Head of caudate nucleus (tissue), 42 donors: Measurements from ENCODE around the gene BLOC1S1.

Experiments used
- DNase-seq, 42 donors: peaks; one replicate each; pipeline versions ENCODE4 v3.0.0 to v3.0.0-alpha.2; 2020 to 2021; ENCODE audit warnings: mixed read lengths in 7 of 42
- intact Hi-C: fragments of 100-400 bp; cut with DNase I; formaldehyde crosslinking; loops from one replicate; pipeline ENCODE4 v1.15.0; 2022

Gene BLOC1S1

DNA sequence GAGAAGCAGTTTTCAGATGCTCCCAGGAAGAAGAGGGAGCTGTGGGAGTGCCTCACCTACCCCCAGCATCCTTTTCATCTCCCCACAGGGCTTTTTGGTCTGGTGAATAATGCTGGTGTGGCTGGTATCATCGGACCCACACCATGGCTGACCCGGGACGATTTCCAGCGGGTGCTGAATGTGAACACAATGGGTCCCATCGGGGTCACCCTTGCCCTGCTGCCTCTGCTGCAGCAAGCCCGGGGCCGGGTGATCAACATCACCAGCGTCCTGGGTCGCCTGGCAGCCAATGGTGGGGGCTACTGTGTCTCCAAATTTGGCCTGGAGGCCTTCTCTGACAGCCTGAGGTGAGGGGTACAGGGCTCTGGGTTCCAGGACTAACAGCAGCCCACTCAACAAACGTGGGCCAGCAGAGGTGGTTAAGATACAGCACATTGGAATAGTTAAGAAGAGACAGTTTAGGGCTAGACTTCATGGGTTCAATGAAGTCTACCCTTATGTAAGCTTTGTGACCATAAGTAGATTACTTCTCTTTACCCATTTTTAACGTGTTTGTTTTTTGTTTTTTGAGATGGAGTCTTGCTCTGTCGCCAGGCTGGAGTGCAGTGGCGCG lies 5.9 kb downstream of the BLOC1S1 start:
- intact Hi-C loops = no loop called here
- peak in 5 of 42 donors; percentile 49 to 70 (median 56) for DNase-seq

DNA sequence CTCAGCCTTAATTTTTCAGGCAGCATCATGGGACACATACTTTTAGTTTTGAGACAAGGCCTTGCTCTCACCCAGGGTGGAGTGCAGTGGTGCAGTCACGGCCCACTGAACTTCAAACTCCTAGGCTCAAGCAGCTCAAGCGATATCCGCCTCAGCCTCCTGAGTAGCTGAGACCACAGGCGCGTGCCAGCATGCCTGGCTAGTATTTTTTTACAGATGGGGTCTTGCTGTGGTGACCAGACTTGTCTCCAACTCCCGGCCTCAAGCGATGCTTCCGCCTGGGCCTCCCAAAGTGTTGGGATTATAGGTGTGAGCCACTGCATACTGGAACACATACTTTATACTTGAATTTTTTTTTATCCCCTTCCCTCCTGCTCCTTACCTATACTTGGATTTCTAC lies 7.1 kb downstream of the BLOC1S1 start:
- intact Hi-C loops = no loop called here
- peak in 2 of 42 donors; percentile 16 to 29 for DNase-seq

DNA sequence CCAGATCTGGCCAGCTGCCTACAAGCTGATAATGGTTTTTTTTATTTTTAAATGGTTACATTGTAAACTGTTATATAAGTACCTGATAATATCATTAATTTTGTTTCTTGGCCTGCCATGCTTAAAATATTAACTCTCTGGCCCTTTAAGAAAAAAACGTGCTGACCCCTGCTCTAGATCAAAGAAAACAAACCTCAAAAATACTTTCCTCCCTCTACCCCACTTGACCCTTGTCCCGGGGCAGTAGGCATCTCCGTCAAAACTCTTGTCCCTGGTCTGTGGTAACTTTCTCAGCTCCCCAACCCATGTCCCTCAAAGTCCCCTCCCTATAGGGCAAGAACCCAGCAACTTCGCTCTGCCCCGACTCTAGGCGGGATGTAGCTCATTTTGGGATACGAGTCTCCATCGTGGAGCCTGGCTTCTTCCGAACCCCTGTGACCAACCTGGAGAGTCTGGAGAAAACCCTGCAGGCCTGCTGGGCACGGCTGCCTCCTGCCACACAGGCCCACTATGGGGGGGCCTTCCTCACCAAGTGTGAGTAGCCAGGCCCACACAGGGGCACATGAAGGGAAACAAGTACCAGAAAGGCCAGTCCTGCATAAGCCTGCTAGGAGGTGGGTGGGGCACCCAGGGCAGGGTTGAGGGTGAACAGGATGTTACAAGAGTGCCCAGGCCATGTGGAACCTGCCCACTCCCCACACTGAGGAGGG lies 7.8 kb downstream of the BLOC1S1 start:
- DNase-seq = peak in 2 of 42 donors; percentile 16 to 32
- intact Hi-C loops = no loop called here

DNA sequence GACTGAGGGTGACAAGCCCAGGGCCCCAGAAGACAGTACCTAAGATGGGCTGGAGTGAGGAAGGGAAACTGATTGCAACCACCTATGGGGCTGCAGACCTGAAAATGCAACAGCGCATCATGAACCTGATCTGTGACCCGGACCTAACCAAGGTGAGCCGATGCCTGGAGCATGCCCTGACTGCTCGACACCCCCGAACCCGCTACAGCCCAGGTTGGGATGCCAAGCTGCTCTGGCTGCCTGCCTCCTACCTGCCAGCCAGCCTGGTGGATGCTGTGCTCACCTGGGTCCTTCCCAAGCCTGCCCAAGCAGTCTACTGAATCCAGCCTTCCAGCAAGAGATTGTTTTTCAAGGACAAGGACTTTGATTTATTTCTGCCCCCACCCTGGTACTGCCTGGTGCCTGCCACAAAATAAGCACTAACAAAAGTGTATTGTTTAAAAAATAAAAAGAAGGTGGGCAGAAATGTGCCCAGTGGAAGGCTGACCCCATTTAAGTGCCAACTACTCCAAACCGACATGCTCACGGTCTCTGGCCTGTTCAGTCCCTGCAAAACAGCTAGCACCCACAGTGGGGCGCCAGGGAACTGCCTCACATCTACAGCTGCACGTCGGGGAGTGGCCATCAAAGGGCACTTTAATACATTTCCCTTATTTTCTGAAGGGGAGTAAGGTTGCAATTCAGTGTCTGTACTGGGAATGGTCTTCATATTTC lies 8.5 kb downstream of the BLOC1S1 start:
- intact Hi-C loops = no loop called here
- DNase-seq = peak in 40 of 42 donors; percentile 60 to 89 (median 73)

DNA sequence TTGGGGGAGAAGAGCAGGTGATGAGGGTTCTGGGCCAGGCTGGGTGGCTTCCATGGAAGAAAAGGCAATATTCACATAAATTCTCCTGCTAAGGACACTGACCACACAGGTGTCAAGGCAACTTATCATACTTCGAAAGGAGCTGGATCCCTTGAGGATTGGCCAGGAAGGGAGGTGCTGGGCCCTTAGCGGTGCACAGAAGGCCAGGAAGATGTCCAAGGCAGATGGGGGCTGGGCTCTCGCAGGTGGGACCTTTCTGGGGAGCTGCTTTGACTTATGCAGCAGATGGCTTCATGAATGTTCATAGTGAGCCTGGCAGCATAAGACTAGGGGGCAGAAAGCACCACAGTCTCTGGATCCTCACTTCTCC lies 9.1 kb downstream of the BLOC1S1 start:
- intact Hi-C loops = loop anchor here (5.0 kb wide), 1 partner anchor 202 kb away; the partner anchor contains the start of gene PYM1
- DNase-seq = peak in 2 of 42 donors; percentile 16 to 27

DNA sequence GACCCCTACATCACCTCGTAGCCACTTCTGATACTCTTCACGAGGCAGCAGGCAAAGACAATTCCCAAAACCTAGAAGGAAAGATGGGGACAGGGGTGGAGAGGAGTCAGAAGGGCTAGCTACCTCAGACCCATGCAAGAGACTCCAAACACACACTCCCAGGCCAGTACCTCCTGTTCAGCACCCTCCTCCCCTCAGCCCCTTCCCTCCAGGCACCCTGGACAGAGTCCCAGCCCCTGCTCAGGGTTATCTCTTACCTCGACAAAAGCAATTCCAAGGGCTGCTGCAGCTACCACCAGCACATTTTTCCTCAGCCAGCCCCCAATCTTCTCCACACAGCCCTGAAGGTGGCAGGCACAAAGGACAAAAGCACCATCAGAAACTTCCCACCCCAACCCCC lies 9.7 kb downstream of the BLOC1S1 start:
- intact Hi-C loops = loop anchor here (5.0 kb wide), 1 partner anchor 202 kb away; the partner anchor contains the start of gene PYM1
- peak in 2 of 42 donors; percentile 7 to 8 for DNase-seq

DNA sequence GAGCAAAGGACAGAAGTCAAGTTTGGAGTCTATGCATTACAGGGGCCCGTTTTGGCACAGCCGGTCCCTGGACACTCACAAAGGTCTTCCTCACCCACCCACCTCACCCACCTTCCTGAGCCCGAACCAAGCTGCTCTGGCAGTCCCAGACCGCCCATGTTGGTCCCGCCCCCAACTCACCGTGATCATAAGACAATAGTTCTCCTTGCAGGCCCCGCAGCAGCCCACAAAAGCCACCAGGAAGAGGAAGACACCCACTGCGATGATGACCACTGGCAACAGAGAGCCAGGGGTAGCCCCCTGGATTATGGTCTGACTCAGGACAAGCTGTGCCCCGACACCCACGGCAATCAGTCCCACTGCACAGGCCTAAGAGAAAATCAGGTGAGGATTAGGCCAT lies 11.1 kb downstream of the BLOC1S1 start:
- peak in 1 of 42 donors; percentile 27 for DNase-seq
- intact Hi-C loops = loop anchor here (5.0 kb wide), 1 partner anchor 200 kb away; the partner anchor contains the start of gene PYM1

DNA sequence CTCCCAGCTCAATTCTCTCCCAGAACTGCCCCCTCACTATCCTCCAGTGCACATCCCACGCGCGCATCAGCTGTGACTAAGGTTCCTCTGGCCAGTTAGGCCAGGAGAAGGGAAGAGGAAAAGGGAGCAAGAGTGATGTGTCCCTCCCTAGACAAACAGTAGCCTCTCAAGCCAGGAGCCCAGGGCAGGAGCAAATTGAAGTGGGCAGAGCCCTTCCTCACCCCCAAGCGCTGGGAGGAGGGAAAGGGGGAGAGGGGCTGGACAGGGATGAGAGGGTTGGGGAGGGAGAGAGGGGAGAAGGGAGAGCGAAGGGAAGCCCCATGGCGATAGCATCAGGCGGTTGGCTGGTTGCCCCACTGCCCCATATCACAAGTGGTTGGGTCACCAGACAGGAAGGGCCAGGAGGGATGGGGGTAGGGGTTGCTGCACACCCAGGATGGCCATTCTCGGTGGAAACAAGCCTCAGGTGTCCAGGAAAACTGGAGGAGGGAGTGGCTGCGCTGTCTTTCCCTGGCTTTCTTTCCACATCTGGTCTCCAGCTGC lies 11.9 kb downstream of the BLOC1S1 start:
- peak in 10 of 42 donors; percentile 26 to 75 (median 44) for DNase-seq

DNA sequence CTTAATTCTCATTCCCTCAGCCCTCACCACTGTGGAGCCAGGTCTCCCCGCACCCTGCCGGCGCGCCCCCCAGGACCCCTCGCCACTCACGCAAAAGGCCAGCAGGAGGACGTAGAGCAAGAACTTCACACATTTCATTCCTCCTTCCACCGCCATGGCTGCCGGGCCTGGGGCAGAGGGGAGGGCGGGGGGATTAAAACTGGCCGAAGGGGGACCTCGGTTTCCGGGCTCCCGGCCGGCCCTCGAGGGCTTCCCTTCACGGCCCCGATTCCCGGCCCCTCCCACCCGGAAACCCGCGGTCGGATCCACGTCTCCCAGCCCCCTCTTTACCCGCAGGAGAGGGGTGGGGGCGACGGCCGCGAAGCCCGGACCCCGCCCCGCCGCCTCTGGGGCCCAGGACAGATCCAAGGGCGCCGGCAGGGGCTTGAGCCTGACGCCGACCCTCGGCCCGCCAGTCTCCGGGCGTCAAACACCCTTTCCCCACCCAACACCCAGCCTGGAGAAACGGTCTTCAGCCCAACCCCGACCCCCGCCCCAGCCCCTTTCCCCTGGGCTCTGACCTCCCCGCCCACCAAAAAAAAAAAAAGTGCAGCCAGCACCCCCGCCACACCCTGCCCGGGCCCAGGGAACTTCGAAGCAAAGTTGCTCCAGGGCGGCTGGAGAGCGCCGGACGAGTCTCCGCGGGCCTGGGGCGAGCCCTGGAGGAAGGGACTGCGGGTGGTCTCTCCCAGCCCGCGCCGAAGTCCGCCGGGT lies 12.5 kb downstream of the BLOC1S1 start:
- DNase-seq = peak; percentile 52 to 91 (median 78)
- intact Hi-C loops = loop anchor here (5.0 kb wide), 1 partner anchor 199 kb away; the partner anchor contains the start of gene PYM1

More for the DNA sequence above, 11.9 kb downstream of the BLOC1S1 start:
- intact Hi-C loops = loop anchor here (5.0 kb wide), 1 partner anchor 200 kb away; the partner anchor contains the start of gene PYM1

DNA sequence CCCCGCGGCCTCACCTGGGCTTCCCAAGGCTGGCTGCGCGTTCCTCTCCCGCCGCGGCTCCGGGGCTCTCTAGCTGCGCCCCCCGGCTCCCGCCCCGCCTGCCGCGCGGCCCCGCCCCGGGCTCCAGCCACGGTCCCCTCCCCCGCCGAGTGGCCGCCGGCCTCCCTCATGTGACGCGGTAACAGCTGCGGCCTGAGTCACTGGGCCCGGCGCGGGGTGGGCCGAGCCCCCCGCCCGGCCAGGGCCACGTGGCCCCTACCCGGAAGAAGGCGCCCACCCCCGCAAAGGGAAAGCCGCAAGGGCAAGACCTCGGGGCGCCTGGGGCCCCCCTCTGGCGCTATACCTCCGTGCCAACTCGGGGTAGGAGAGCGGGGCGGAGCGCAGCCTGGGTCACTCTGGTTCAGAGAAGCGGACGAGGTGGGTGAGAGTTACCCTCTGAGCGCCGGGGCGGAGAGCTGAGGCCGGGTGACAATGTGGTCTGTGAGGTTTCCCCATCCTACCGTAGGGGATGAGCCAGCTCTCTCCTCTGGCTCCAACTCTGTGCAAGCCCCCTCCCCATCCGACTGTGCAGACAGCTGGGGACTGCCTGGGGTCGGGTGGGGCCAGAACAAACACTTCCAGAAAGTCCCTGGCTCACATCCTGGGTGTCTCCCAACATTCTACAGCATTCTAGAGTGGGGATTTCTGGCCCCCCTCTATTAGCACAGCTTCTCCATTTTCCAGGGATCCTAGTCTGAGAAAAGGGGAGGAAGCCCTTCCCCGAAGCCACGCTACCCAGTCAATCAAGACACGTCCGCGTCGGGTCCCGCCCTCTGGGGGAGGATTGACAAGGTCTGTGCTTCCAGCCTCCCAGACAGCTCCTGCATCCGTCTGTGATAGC lies 13.3 kb downstream of the BLOC1S1 start, which contains the start of gene CD63:
CD63 (minus strand) TSS at position 71 of the 880 bp plus-strand sequence. CDS start 668 bp downstream, outside the sequence.
- intact Hi-C loops = loop anchor here (5.0 kb wide), 1 partner anchor 198 kb away; the partner anchor contains the start of gene PYM1
- DNase-seq = peak; percentile 86 to 98 (median 94)

DNA sequence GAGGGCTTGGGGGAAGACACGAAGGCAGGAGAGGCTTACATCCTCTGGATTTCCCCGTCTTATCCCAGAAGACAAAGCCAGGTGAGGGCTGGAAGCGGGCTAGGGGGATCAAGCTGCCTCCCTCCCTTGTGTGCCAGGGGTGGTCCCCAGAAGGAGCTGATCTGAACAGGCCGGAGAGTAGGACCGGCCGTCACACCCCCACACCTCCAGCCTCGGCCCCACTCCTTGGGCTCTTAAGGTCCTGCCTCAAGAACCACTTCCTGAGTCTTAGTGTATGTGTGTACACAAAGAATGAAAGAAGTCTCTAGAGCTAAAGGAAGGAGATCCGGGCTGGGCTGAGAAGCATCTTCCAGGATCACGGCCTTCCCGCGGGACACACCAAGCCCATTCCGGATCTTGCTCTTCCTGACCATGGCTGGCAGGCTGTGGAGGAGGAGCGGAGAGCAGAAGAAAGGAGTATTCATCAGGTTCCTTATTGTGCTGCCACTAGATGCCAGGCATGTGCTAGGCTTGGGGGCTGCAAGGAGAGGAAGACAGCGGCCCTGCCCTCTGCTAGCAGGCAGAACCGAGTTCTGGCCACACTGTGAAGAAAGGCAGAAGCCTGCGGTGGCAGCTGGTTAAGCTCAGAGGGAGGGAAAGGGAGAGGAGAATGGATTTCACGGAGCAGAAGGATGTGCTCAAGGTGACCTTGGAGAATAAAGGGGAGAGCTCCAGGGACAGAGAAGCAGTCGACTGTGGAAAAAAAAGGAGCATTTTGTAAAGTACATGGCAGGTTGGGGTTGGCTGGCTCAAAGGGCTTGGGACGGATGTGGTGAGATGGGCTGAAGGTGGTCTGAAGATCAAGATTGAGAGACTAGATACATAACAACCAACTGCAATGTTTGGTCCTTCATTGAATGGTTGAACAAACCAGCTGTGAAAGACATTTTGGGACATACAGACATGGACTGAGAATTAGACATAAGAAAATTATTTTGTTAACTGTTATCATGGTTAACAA lies 14.3 kb downstream of the BLOC1S1 start:
- intact Hi-C loops = loop anchor here (5.0 kb wide), 1 partner anchor 197 kb away; the partner anchor contains the start of gene PYM1
- DNase-seq = peak in 41 of 42 donors; percentile 42 to 90 (median 75)

DNA sequence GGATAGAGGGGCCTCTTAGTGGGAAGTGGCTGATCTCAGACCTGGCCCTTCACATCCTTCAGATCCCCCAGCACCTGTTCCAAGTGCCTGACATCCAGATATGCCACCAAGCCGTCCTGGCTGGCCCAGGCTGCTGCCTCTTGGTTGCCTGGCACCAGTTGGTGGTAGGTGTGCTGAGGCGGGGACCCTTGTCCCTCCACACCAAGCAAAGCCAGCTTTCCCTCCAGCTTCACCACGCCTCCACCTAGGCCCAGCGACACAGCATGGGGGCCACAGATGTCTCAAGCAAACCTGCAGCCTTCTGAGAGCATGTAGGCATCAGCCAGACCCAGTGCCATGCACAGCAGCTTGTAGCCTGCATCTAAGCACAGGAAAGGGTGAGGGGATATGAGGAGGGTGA lies 16.4 kb downstream of the BLOC1S1 start:
- no peak for DNase-seq
- intact Hi-C loops = no loop called here

DNA sequence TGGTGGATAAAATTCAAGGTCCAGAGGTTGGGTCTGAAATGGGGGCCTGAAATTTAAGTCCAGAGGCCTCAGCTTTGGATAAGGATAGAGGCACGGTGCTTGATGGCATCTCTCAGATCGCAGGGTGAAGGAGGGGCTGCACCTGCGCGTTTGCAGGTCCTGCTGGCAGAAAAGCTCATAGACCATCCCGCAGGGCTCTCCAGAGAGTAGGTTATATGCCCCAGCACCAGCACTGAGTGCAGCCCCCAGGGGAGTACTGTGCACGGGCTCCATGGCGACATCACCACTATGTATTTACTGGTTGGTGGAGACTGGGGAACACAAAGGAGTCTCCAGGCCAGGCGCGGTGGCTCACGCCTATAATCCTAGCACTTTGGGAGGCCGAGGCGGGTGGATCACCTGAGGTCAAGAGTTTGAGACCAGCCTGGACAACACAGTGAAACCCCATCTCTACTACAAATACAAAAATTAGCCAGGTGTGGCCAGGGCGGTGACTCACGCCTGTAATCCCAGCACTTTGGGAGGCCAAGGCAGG lies 17.2 kb downstream of the BLOC1S1 start:
- DNase-seq = no peak
- intact Hi-C loops = no loop called here

DNA sequence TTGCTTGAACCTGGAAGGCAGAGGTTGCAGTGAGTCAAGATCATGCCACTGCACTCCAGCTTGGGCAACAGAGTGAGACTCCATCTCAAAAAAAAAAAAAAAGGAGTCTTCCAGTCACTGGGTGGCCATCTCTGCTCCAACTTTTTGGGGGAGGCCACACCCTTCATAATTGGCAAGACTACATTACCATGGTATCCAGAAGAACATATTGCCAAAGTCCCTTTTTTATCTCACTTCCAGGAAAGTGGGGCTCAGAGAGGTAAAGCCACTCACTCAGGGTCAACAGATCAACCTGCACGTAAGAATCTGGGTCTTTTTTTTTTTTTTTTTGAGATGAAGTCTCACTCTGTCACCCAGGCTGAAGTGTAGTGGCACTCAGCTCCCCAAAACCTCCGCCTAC lies 18.0 kb downstream of the BLOC1S1 start:
- no peak for DNase-seq
- intact Hi-C loops = no loop called here

DNA sequence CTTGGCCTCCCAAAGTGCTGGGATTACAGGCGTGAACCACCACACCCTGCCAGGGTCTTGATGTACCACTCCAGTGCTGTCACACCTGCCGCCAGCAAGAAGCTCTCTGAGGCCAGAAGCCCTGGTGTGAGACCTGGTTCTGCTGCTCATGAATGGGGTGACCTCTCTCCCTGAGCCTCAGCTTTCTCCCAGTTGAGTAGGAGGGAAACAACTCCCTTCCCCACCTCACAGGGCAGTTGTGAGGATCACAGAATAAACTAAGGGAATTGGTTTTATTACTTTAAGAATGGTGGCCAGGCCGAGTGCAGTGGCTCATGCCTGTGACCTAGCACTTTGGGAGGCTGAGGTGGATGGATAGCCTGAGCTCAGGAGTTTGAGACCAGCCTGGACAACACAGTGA lies 18.7 kb downstream of the BLOC1S1 start:
- DNase-seq = peak in 1 of 42 donors; percentile 12
- intact Hi-C loops = no loop called here

DNA sequence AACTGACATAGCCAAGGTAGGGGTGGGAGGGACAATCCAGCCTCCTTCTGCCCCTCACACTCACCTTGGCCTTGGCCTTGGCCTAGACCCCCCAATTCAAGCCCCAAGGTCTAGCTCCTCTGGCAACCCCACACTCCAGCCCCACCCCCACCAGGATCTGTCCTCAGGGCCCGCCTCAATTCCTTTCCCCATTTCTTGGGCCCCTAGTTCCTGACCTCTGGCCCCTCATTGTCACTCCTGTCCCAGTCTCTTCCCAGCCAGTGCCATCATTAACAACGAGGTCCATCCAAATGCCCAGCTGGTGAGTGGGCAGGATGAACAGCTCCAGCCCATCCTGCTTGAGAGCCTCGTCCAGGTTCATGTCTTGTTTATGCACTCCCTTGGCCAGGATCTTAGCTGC lies 20.2 kb downstream of the BLOC1S1 start:
- intact Hi-C loops = loop anchor here (5.0 kb wide), 2 partner anchors 61 to 206 kb away; no protein-coding TSS in a partner anchor
- DNase-seq = peak in 1 of 42 donors; percentile 10
